ENCODE data around the gene KRTAP2-2.
"Not testable (repeated sequence)": the region's sequence is repeated elsewhere in the genome, so short reads cannot be mapped to it uniquely, and the experiment has no call there.

KRTAP2-2 gene

DNA sequence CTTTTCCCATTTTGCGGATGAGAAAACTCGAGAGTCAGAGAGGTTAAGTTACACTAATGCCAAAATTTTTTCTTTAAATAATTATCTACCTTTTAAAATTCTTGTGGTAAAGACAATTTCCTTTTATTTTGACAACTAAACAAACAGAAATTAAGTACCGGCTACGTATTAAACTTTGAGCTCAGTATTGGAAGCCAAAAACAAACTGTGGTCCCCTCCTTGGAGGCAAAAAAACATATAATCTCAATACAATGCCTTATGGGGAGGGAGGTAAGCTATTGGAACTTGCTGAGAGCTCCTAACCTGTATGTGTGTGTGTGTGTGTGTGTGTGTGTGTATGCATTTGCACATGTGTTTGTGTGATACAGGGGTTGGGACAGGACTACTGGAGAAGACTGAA lies 8.4 kb upstream of the KRTAP2-2 start:
- H3K4me3 ChIP-seq (ENCODE audit: low read length in 2 of 2), result no peak overlapping the region
- no peaks in the 10 kb centered on the region for H3K36me3 ChIP-seq (ENCODE audit: control insufficient read depth in 2 of 2, insufficient read depth in 2 of 2, low read length in 2 of 2)
- H3K27ac ChIP-seq (ENCODE audit: low read length), result no peak overlapping the region
- peaks cover 0 to 2% of the 10 kb centered on the region in 2 donors for H3K27me3 ChIP-seq (ENCODE audit: control insufficient read depth in 1 of 2, insufficient read depth in 2 of 2, low read length in 2 of 2)
- H3K4me1 ChIP-seq (ENCODE audit: control insufficient read depth, insufficient read depth, low read length), result no peaks in the 10 kb centered on the region
- H3K9ac ChIP-seq (ENCODE audit: low read length in 2 of 2), result no peak overlapping the region
- H3K9me3 ChIP-seq (ENCODE audit: control insufficient read depth in 2 of 2, low read length in 2 of 2), result peaks cover 0 to 3% of the 10 kb centered on the region in 2 donors

DNA sequence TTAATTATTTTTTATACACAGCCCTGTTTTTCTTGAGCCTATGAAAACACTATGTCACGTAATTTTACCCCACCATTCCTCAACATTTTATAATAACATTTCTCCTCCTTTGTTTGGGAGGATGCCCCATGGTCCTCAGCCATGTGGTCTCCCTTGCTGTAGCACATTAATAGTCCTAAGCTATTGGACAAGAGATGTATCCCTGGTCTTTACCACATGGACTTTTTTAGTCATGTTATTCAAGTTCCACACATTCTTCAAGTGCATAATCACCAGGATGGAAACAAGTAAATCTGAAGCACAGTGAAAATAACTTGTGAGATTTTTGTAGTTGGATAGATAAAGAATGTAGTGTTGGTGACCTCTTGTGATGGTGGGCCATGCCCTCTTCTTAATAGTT lies 6.9 kb upstream of the KRTAP2-2 start:
- Histone ChIP-seq H3K9me3 (ENCODE audit: control insufficient read depth in 2 of 2, low read length in 2 of 2) (peaks cover 0 to 3% of the 10 kb centered on the region in 2 donors), H3K4me3 (ENCODE audit: low read length in 2 of 2) (no peak overlapping the region), H3K4me1 (ENCODE audit: control insufficient read depth, insufficient read depth, low read length) (no peaks in the 10 kb centered on the region), H3K9ac (ENCODE audit: low read length in 2 of 2) (no peak overlapping the region), H3K27ac (ENCODE audit: low read length) (no peak overlapping the region), H3K27me3 (ENCODE audit: control insufficient read depth in 1 of 2, insufficient read depth in 2 of 2, low read length in 2 of 2) (peaks cover 0 to 2% of the 10 kb centered on the region in 2 donors), H3K36me3 (ENCODE audit: control insufficient read depth in 2 of 2, insufficient read depth in 2 of 2, low read length in 2 of 2) (no peaks in the 10 kb centered on the region)

DNA sequence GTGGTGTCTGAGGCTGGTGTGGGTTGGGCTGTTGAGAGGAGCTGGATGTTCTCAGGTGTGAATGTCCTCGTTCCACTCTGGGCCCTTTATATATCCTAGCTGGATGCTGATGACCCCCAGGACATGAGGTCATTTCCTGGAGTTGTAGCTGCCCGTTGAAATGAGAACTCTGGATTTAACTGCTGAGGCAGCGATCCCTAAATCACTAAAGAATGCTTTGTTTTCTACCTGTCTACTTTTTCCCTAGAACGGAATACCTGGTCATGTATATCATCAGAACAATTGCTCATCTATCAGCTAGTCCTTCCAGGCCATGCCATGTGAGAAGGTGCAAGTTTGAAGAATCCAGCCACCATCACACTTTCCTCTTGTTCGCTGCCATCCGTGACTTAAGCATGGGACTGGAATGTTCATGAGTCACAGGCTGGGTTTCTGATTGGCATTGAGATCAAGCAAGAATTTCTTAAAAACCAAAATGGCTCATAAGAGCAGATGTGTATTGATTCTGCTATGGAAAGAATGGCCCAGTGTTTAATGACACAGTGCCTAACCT lies 5.1 kb upstream of the KRTAP2-2 start, which contains the start of gene KRTAP2-3:
KRTAP2-3 (minus strand) TSS at position 63 of the 553 bp plus-strand sequence. CDS start 64 bp downstream, outside the sequence.
- Histone ChIP-seq H3K9me3 (ENCODE audit: control insufficient read depth in 2 of 2, low read length in 2 of 2) (peaks cover 0 to 3% of the 10 kb centered on the region in 2 donors), H3K27me3 (ENCODE audit: control insufficient read depth in 1 of 2, insufficient read depth in 2 of 2, low read length in 2 of 2) (peaks cover 0 to 2% of the 10 kb centered on the region in 2 donors), H3K4me3 (ENCODE audit: low read length in 2 of 2) (no peak within 1 kb of the TSS), H3K27ac (ENCODE audit: low read length) (no peak within 1 kb of the TSS), H3K9ac (ENCODE audit: low read length in 2 of 2) (no peak within 1 kb of the TSS), H3K4me1 (ENCODE audit: control insufficient read depth, insufficient read depth, low read length) (no peaks in the 10 kb centered on the region), H3K36me3 (ENCODE audit: control insufficient read depth in 2 of 2, insufficient read depth in 2 of 2, low read length in 2 of 2) (no peaks in the 10 kb centered on the region)

DNA sequence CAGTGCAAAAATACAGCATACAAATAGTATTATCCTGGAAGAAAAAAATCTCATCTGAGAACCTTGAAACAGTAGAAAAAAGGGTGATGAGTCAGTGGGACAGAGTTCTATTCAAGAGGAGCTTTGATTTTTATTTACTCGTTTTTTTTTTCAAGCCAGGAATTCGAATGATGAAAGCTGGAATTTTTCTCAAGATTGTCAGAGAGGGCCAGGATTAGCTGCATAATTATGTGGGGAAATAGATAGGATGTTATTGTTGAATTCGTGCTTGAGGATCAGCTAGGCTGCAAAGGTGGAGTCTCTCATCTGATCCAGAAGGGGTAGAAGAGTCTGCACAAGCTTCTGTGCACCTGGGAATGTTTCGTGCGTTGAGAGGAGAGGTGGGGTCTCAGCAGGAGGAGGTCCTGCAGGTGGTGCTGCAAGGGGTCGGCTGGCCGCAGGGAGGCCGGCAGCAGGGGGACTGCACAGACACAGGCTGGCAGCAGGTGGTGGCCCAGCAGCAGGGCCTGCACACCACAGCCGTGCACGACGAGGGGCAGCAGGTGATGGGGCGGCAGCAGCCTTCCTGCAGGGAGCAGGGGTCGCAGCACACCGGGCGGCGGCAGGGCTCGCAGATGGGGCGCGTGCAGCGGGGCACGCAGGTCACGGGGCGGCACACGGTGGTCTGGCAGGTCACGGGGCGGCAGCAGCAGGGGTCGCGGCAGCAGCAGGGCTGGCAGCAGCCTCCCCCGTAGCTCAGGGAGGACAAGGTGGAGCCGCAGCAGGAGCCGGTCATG lies 4.4 kb upstream of the KRTAP2-2 start:
- H3K27ac ChIP-seq (ENCODE audit: low read length); H3K4me3 ChIP-seq (ENCODE audit: low read length in 2 of 2); H3K27me3 ChIP-seq (ENCODE audit: control insufficient read depth in 1 of 2, insufficient read depth in 2 of 2, low read length in 2 of 2); H3K9ac ChIP-seq (ENCODE audit: low read length in 2 of 2); H3K9me3 ChIP-seq (ENCODE audit: control insufficient read depth in 2 of 2, low read length in 2 of 2); H3K36me3 ChIP-seq (ENCODE audit: control insufficient read depth in 2 of 2, insufficient read depth in 2 of 2, low read length in 2 of 2); H3K4me1 ChIP-seq (ENCODE audit: control insufficient read depth, insufficient read depth, low read length): not testable (repeated sequence)

GRCh38 chr17:41058741-41059140 lies 3.7 kb upstream of the KRTAP2-2 start:
- no peak overlapping the region for H3K4me3 ChIP-seq (ENCODE audit: low read length in 2 of 2)
- H3K36me3 ChIP-seq (ENCODE audit: control insufficient read depth in 2 of 2, insufficient read depth in 2 of 2, low read length in 2 of 2), result no peaks in the 10 kb centered on the region
- H3K27ac ChIP-seq (ENCODE audit: low read length), result no peak overlapping the region
- no peaks in the 10 kb centered on the region for H3K4me1 ChIP-seq (ENCODE audit: control insufficient read depth, insufficient read depth, low read length)
- peaks cover 0 to 2% of the 10 kb centered on the region in 2 donors for H3K27me3 ChIP-seq (ENCODE audit: control insufficient read depth in 1 of 2, insufficient read depth in 2 of 2, low read length in 2 of 2)
- H3K9me3 ChIP-seq (ENCODE audit: control insufficient read depth in 2 of 2, low read length in 2 of 2), result peaks cover 0 to 7% of the 10 kb centered on the region in 2 donors
- no peak overlapping the region for H3K9ac ChIP-seq (ENCODE audit: low read length in 2 of 2)

DNA sequence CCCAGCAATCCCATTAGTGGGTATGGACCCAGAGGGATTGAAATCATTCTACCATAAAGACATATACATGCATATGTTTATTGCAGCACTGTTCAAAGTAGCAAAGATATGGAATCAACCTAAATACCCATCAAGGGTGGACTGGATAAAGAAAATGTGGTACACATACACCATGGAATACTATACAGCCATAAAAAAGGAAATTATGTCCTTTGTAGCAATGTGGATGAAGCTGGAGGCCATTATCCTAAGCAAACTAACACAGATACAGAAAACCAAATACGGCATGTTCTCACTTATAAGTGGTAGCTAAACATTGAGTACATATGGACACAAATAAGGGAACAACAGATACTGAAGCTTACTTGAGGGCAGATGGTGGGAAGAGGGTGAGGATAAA lies 2.5 kb upstream of the KRTAP2-2 start:
- Histone ChIP-seq H3K4me1 (ENCODE audit: control insufficient read depth, insufficient read depth, low read length) (no peaks in the 10 kb centered on the region), H3K4me3 (ENCODE audit: low read length in 2 of 2) (no peak overlapping the region), H3K27ac (ENCODE audit: low read length) (no peak overlapping the region), H3K9ac (ENCODE audit: low read length in 2 of 2) (no peak overlapping the region), H3K36me3 (ENCODE audit: control insufficient read depth in 2 of 2, insufficient read depth in 2 of 2, low read length in 2 of 2) (no peaks in the 10 kb centered on the region), H3K9me3 (ENCODE audit: control insufficient read depth in 2 of 2, low read length in 2 of 2) (peaks cover 0 to 7% of the 10 kb centered on the region in 2 donors), H3K27me3 (ENCODE audit: control insufficient read depth in 1 of 2, insufficient read depth in 2 of 2, low read length in 2 of 2) (peaks cover 0 to 2% of the 10 kb centered on the region in 2 donors)

GRCh38 chr17:41054556-41054955 lies 474 bp downstream of the KRTAP2-2 start:
- H3K4me3 ChIP-seq (ENCODE audit: low read length in 2 of 2); H3K9ac ChIP-seq (ENCODE audit: low read length in 2 of 2); H3K27ac ChIP-seq (ENCODE audit: low read length); H3K9me3 ChIP-seq (ENCODE audit: control insufficient read depth in 2 of 2, low read length in 2 of 2); H3K36me3 ChIP-seq (ENCODE audit: control insufficient read depth in 2 of 2, insufficient read depth in 2 of 2, low read length in 2 of 2); H3K27me3 ChIP-seq (ENCODE audit: control insufficient read depth in 1 of 2, insufficient read depth in 2 of 2, low read length in 2 of 2); H3K4me1 ChIP-seq (ENCODE audit: control insufficient read depth, insufficient read depth, low read length): not testable (repeated sequence)

DNA sequence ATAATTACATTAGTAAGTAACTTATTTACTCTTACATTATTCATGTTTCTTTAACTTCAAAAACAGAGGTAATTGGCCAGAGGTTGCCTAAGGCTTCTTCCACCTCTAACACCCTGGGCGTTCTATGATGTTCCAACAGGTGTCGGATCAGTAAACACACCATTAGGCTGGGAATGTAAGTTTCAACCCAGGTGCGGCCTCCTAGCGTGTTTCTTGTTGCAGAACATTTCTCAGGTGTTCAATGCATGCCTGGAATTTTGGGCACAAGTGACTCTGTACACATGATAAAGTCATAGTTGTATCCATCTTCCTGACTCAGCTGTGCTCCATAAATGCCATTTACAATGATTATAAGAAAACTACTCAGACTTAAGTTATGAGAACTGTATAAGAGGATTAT lies 1.0 kb downstream of the KRTAP2-2 start:
- H3K9ac ChIP-seq (ENCODE audit: low read length in 2 of 2), result no peak overlapping the region
- no peak overlapping the region for H3K27ac ChIP-seq (ENCODE audit: low read length)
- no peak overlapping the region for H3K4me3 ChIP-seq (ENCODE audit: low read length in 2 of 2)
- H3K27me3 ChIP-seq (ENCODE audit: control insufficient read depth in 1 of 2, insufficient read depth in 2 of 2, low read length in 2 of 2), result peaks cover 0 to 4% of the 10 kb centered on the region in 2 donors
- H3K9me3 ChIP-seq (ENCODE audit: control insufficient read depth in 2 of 2, low read length in 2 of 2), result peaks cover 0 to 7% of the 10 kb centered on the region in 2 donors
- H3K36me3 ChIP-seq (ENCODE audit: control insufficient read depth in 2 of 2, insufficient read depth in 2 of 2, low read length in 2 of 2), result no peaks in the 10 kb centered on the region
- no peaks in the 10 kb centered on the region for H3K4me1 ChIP-seq (ENCODE audit: control insufficient read depth, insufficient read depth, low read length)

DNA sequence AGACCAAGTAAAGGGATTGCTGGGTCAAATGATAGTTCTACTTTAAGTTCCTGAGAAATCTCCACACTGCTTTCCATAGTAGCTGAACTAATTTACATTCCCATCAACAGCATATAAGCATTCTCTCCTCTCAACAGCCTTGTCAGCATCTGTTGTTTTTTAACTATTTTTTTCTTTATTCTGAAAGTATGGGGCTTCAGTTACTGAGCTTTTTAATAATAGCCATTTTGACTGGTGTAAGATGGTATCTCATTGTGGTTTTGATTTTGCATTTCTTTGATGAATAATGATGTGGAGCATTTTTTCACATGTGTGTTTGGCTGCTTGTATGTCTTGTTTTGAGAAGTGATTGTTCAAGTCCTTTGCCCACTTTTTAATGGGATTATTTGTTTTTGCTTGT lies 2.5 kb downstream of the KRTAP2-2 start:
- no peak overlapping the region for H3K4me3 ChIP-seq (ENCODE audit: low read length in 2 of 2)
- H3K9me3 ChIP-seq (ENCODE audit: control insufficient read depth in 2 of 2, low read length in 2 of 2), result peaks cover 0 to 4% of the 10 kb centered on the region in 2 donors
- H3K36me3 ChIP-seq (ENCODE audit: control insufficient read depth in 2 of 2, insufficient read depth in 2 of 2, low read length in 2 of 2), result no peaks in the 10 kb centered on the region
- H3K27me3 ChIP-seq (ENCODE audit: control insufficient read depth in 1 of 2, insufficient read depth in 2 of 2, low read length in 2 of 2), result peaks cover 3 to 4% of the 10 kb centered on the region in 2 donors
- no peak overlapping the region for H3K27ac ChIP-seq (ENCODE audit: low read length)
- H3K9ac ChIP-seq (ENCODE audit: low read length in 2 of 2), result no peak overlapping the region
- H3K4me1 ChIP-seq (ENCODE audit: control insufficient read depth, insufficient read depth, low read length), result no peaks in the 10 kb centered on the region

- no peak overlapping the region for H3K4me3 ChIP-seq (ENCODE audit: low read length in 2 of 2)
- no peaks in the 10 kb centered on the region for H3K36me3 ChIP-seq (ENCODE audit: control insufficient read depth in 2 of 2, insufficient read depth in 2 of 2, low read length in 2 of 2)
- no peak overlapping the region for H3K27ac ChIP-seq (ENCODE audit: low read length)
- H3K4me1 ChIP-seq (ENCODE audit: control insufficient read depth, insufficient read depth, low read length), result no peaks in the 10 kb centered on the region
- H3K27me3 ChIP-seq (ENCODE audit: control insufficient read depth in 1 of 2, insufficient read depth in 2 of 2, low read length in 2 of 2), result peaks cover 3 to 5% of the 10 kb centered on the region in 2 donors
- peaks cover 0 to 2% of the 10 kb centered on the region in 2 donors for H3K9me3 ChIP-seq (ENCODE audit: control insufficient read depth in 2 of 2, low read length in 2 of 2)
- H3K9ac ChIP-seq (ENCODE audit: low read length in 2 of 2), result no peak overlapping the region
Observed at GRCh38 chr17:41049110-41049509, 5.9 kb downstream of the KRTAP2-2 start.

GRCh38 chr17:41048441-41048840 lies 6.6 kb downstream of the KRTAP2-2 start:
- no peak overlapping the region for H3K9ac ChIP-seq (ENCODE audit: low read length in 2 of 2)
- H3K4me1 ChIP-seq (ENCODE audit: control insufficient read depth, insufficient read depth, low read length), result no peaks in the 10 kb centered on the region
- no peaks in the 10 kb centered on the region for H3K36me3 ChIP-seq (ENCODE audit: control insufficient read depth in 2 of 2, insufficient read depth in 2 of 2, low read length in 2 of 2)
- H3K27ac ChIP-seq (ENCODE audit: low read length), result no peak overlapping the region
- no peak overlapping the region for H3K4me3 ChIP-seq (ENCODE audit: low read length in 2 of 2)
- no peaks in the 10 kb centered on the region for H3K9me3 ChIP-seq (ENCODE audit: control insufficient read depth in 2 of 2, low read length in 2 of 2)
- H3K27me3 ChIP-seq (ENCODE audit: control insufficient read depth in 1 of 2, insufficient read depth in 2 of 2, low read length in 2 of 2), result peaks cover 3 to 5% of the 10 kb centered on the region in 2 donors
